Measurements from ENCODE around the gene MRPS11. TPM values are rescaled to one million over a fixed set of nuclear protein-coding genes. Genes with fewer than 3 reads are reported as not detected.
"Not testable (repeated sequence)": the region's sequence is repeated elsewhere in the genome, so short reads cannot be mapped to it uniquely, and the experiment has no call there.

Gene MRPS11
- total RNA-seq, 1 donor from 2014 or later, result 50.6 TPM

- DNase-seq (ENCODE audit: low spot score), result no peak
- intact Hi-C loops (cut with DNase I), result no loop called here
Measured at GRCh38 chr15:88484682-88485331, 17.3 kb downstream of the MRPS11 start.

- intact Hi-C loops (cut with DNase I), result no loop called here
- DNase-seq (ENCODE audit: low spot score), result no peak
Measured at GRCh38 chr15:88487178-88487795, 19.8 kb downstream of the MRPS11 start.

GRCh38 chr15:88487796-88488523 is 20.5 kb downstream of the MRPS11 start:
- DNase-seq (ENCODE audit: low spot score), result no peak
- intact Hi-C loops (cut with DNase I), result no loop called here

- intact Hi-C loops (cut with DNase I), result no loop called here
- DNase-seq (ENCODE audit: low spot score), result no peak
Measured at GRCh38 chr15:88489321-88489720, 21.8 kb downstream of the MRPS11 start.

GRCh38 chr15:88490036-88490435 is 22.5 kb downstream of the MRPS11 start:
- no peak for DNase-seq (ENCODE audit: low spot score)
- intact Hi-C loops (cut with DNase I), result no loop called here

DNA sequence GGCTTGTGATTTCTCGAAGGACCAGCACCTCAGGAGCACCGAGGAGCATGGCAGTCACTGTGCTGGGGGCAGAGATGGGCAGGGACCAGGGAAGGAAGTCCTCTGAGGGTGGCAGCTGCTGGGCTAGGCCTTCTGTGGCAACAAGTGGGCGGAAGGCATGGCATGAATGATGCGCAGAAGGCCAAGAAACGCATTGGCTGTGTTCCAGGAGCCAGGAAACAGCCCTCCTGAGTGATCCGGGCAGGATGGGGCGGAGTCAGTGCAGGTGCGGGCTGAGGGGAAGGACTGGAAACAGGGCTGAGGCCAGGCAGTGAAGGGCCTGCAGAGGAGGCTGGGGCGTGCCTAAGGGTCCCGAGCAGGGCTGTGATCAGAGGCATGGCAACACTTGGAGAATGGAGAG is 23.6 kb downstream of the MRPS11 start:
- DNase-seq (ENCODE audit: low spot score), result no peak
- intact Hi-C loops (cut with DNase I), result no loop called here

- intact Hi-C loops (cut with DNase I), result no loop called here
- no peak for DNase-seq (ENCODE audit: low spot score)
Measured at GRCh38 chr15:88493844-88494243, 26.3 kb downstream of the MRPS11 start.

DNA sequence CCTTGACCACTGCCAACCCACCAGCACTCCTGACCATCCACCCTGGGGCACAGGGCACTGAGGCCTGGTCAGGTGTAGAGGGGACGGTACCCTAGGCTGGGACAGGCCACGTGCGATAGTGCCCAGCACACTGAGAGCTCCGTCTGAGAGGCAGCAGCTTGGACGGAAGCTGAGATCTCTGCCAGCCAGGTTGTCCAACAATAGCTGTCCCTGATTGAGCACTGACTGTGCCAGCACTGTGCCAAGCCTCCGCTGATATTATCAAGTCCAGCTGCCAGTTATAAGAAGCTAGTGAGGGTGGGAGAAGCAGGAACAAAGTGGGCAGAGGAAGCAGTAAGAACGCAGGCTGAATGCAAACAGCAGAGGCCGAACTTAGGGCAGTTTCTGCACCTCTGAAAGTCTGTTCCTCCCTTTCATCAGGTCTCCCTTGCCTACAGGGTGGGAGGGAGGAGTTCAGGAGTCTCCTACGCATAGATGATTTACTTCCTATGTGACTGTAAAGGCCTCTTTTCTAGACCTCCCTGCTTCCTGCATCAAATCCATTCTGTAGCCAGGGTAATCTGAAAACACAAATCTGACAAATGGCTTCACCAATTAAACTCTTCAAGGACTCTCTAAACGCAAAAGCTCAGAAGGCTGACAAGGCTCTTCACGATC is 29.7 kb downstream of the MRPS11 start:
- DNase-seq (ENCODE audit: low spot score), result no peak
- intact Hi-C loops (cut with DNase I), result loop anchor here (5.0 kb wide), 1 partner anchor 75 kb away; no protein-coding TSS in a partner anchor

- intact Hi-C loops (cut with DNase I), result loop anchor here (5.0 kb wide), 1 partner anchor 73 kb away; no protein-coding TSS in a partner anchor
- DNase-seq (ENCODE audit: low spot score), result no peak
Measured at GRCh38 chr15:88498996-88499395, 31.5 kb downstream of the MRPS11 start.

DNA sequence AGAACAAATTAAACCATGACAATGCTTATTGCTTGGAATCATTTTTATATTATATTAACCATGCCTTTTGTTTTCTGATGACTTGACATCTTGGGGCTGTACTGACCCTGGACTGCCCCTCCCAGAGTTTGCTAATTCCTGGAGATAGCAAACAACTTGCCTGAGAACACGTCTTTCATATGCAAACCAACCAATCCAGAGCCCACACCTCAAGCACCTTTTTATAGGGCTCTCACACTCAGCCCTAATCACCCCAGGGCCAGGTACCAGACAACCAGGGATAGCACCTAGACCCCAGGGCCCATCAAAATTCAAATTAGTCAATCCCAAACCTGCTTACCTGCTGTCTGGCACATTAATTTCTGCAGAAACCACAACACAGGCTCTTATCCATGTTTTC is 36.9 kb downstream of the MRPS11 start:
- DNase-seq (ENCODE audit: low spot score), result no peak
- intact Hi-C loops (cut with DNase I), result no loop called here

- intact Hi-C loops (cut with DNase I), result no loop called here
- DNase-seq (ENCODE audit: low spot score), result no peak
Measured at GRCh38 chr15:88505721-88506120, 38.2 kb downstream of the MRPS11 start.

- no peak for DNase-seq (ENCODE audit: low spot score)
- intact Hi-C loops (cut with DNase I), result no loop called here
Measured at GRCh38 chr15:88506628-88507027, 39.1 kb downstream of the MRPS11 start.

DNA sequence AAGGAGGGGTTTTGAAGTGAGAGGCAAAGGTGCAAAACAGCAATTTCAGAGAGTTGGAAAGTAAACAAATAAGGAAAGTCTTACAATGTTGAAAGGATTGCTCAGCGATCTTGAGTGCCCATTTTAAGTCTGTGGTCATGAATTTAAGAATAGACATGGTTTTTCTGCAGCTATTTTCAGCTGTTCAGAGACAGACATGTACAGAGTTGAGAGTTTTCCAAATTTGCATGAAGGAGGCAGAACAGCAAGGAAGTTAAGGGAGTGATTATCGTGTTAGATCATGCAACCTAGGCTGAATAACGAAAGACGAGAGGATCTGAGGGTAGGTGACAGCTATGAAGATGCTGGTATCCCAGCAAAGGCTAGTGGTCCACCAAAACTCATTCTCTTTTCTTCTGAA is 41.8 kb downstream of the MRPS11 start:
- DNase-seq (ENCODE audit: low spot score), result no peak
- intact Hi-C loops (cut with DNase I), result no loop called here

GRCh38 chr15:88509964-88510363 is 42.5 kb downstream of the MRPS11 start:
- DNase-seq (ENCODE audit: low spot score), result no peak
- intact Hi-C loops (cut with DNase I), result no loop called here

DNA sequence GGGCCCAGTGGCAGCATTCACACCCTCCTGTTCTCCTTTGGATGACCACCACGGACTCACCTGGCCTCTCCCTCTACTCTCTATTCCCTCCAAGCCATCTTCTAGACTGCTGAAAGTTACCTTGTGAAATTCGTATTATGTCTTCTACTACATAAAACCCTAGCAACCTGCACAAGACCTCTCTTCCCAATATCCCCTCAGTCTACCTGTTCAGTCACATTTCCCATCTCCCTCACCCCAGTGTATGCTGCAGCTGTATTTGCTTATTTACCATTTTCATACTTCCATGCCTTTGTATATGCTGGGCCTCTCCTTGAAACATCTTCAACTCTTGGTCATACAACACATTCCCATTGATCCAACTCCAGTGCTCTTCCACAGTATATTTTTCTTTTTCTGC is 43.7 kb downstream of the MRPS11 start:
- intact Hi-C loops (cut with DNase I), result no loop called here
- DNase-seq (ENCODE audit: low spot score), result no peak

DNA sequence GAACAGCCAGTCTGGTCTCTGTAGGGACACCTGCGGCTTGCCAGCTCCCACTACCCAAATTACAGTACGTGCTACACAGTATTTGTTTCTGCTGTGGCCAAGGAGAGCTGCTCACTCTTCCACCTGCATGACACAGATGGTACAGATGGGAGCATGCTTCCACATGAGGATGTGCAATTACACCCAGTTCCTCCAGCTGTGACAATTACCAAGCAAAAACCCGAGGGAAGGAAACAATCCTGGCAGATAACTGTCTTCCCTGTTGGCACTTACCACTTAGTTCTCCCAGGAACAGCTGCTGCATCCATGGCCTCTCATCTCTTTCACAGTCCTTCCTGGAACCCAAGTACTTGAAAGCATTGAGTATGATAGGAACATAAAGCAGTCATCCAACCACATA is 44.6 kb downstream of the MRPS11 start:
- intact Hi-C loops (cut with DNase I), result no loop called here
- DNase-seq (ENCODE audit: low spot score), result no peak

GRCh38 chr15:88512601-88513000 is 45.1 kb downstream of the MRPS11 start:
- intact Hi-C loops (cut with DNase I), result no loop called here

GRCh38 chr15:88513195-88513594 is 45.7 kb downstream of the MRPS11 start:
- intact Hi-C loops (cut with DNase I), result no loop called here
- DNase-seq (ENCODE audit: low spot score), result no peak

More at GRCh38 chr15:88512601-88513000, 45.1 kb downstream of the MRPS11 start:
- no peak for DNase-seq (ENCODE audit: low spot score)

DNA sequence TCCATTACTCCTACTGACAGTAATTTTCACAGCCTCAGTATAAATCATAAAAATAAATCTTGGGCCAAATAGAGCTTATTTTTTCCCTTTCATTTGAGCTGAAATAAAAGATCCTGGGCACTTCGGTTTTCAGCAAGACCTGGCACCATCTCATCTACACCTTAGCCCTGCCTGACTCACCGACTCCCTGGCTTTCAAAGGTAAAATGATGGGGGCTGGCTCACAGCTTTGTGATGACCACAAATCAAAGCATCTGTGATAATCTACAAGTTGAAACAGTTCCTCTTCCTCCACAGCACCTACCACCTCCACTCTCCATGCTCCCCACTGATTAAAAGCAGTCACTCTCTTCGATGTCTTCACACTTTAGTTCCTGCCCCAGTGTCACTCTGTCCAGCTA is 51.4 kb downstream of the MRPS11 start:
- intact Hi-C loops (cut with DNase I), result no loop called here
- no peak for DNase-seq (ENCODE audit: low spot score)

DNA sequence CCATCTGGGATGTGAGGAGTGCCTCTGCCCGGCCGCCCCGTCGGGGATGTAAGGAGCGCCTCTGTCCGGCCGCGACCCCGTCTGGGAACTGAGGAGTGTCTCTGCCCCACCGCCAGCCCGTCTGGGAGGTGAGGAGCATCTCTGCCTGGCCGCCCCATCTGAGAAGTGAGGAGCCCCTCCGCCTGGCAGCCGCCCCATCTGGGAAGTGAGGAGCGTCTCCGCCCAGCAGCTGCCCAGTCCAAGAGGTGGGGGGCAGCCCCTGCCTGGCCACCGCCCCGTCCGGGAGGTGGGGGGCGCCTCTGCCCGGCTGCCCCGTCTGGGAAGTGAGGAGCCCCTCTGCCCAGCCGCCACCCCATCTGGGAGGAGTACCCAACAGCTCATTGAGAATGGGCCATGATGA is 56.6 kb downstream of the MRPS11 start:
- not testable (repeated sequence) for DNase-seq (ENCODE audit: low spot score)

More for the DNA sequence above, 56.6 kb downstream of the MRPS11 start:
- intact Hi-C loops (cut with DNase I), result not testable (repeated sequence)
